Thyroid gland (tissue), 4 donors: Measurements from ENCODE around the gene SCFD2.

ENCODE experiments used
- CTCF ChIP-seq, 6 experiments: fragments of 200-600 bp in 3 of 6; fragments of 450-650 bp in 3 of 6; sonication (generic) in 3 of 6; IDR thresholded peaks; one replicate each; pipeline ENCODE4 v1.5.1; 2016 to 2019; ENCODE audit warnings: antibody characterized with exemption in 6 of 6, mild to moderate bottlenecking in 2 of 6, inconsistent platforms in 1 of 6, moderate library complexity in 1 of 6
- POLR2A ChIP-seq, 2 donors: fragments of 450-650 bp; IDR thresholded peaks; one replicate each; pipeline ENCODE4 v1.6.1; 2017; ENCODE audit warnings: antibody characterized with exemption in 2 of 2, mild to moderate bottlenecking in 2 of 2, moderate library complexity in 1 of 2

- TF ChIP-seq CTCF (IDR thresholded peaks at IDR 0.05) = no peak
- TF ChIP-seq POLR2A (IDR thresholded peaks at IDR 0.05) = no peak
Observed at GRCh38 chr4:52823702-52824092, 542.2 kb downstream of the SCFD2 start.
